ENCODE measurements around the gene MYL4.

GRCh38 chr17:47214931-47215330 is 5.8 kb downstream of the MYL4 start:
- TF ChIP-seq CTCF (IDR thresholded peaks at IDR 0.05; ENCODE audit: low read length) (no peak), EZH2 (IDR thresholded peaks at IDR 0.05; ENCODE audit: borderline replicate concordance, low read length) (no peak)
